HL-60/S4 (cell line): ENCODE measurements around the gene RUBCNL.
"Not testable (repeated sequence)": the region's sequence is repeated elsewhere in the genome, so short reads cannot be mapped to it uniquely, and the experiment has no call there.

Source experiments
- in situ Hi-C: fragments of 300-500 bp; cut with MboI; formaldehyde crosslinking; loops from 2 replicates; pipeline ENCODE4 v1.14.3; 2022; ENCODE audit warnings: low sequenced_read_pairs

The RUBCNL gene

GRCh38 chr13:46377554-46377953, 9.5 kb downstream of the RUBCNL start:
- in situ Hi-C loops: no loop called here

GRCh38 chr13:46374710-46375109, 12.3 kb downstream of the RUBCNL start:
- in situ Hi-C loops: no loop called here

GRCh38 chr13:46373623-46374022, 13.4 kb downstream of the RUBCNL start:
- in situ Hi-C loops: no loop called here

GRCh38 chr13:46372938-46373337, 14.1 kb downstream of the RUBCNL start:
- in situ Hi-C loops: not testable (repeated sequence)

- in situ Hi-C loops: no loop called here
Observed at GRCh38 chr13:46372071-46372470, 15.0 kb downstream of the RUBCNL start.

- in situ Hi-C loops: no loop called here
Observed at GRCh38 chr13:46369506-46370277, 17.4 kb downstream of the RUBCNL start.

GRCh38 chr13:46367617-46368327, 19.3 kb downstream of the RUBCNL start:
- in situ Hi-C loops: no loop called here

- in situ Hi-C loops: no loop called here
Observed at GRCh38 chr13:46361276-46361934, 25.6 kb downstream of the RUBCNL start.

- in situ Hi-C loops: no loop called here
Observed at GRCh38 chr13:46360604-46361003, 26.4 kb downstream of the RUBCNL start.

GRCh38 chr13:46359714-46360113, 27.3 kb downstream of the RUBCNL start:
- in situ Hi-C loops: no loop called here

- in situ Hi-C loops: no loop called here
Observed at GRCh38 chr13:46355901-46356590, 31.0 kb downstream of the RUBCNL start.

- in situ Hi-C loops: no loop called here
Observed at GRCh38 chr13:46355088-46355468, 32.0 kb downstream of the RUBCNL start.

- in situ Hi-C loops: no loop called here
Observed at GRCh38 chr13:46354156-46355087, 32.6 kb downstream of the RUBCNL start.

GRCh38 chr13:46352805-46353204, 34.2 kb downstream of the RUBCNL start:
- in situ Hi-C loops: no loop called here

GRCh38 chr13:46350003-46350402, 37.0 kb downstream of the RUBCNL start:
- in situ Hi-C loops: no loop called here

GRCh38 chr13:46348961-46349360, 38.1 kb downstream of the RUBCNL start:
- in situ Hi-C loops: no loop called here

- in situ Hi-C loops: no loop called here
Observed at GRCh38 chr13:46347277-46347676, 39.8 kb downstream of the RUBCNL start.

- in situ Hi-C loops: no loop called here
Observed at GRCh38 chr13:46345866-46346265, 41.2 kb downstream of the RUBCNL start.

- in situ Hi-C loops: no loop called here
Observed at GRCh38 chr13:46345398-46345797, 41.7 kb downstream of the RUBCNL start.

- in situ Hi-C loops: no loop called here
Observed at GRCh38 chr13:46343279-46343994, 43.6 kb downstream of the RUBCNL start.
